DMS114 treated with DMSO at 0.1 percent for 48 hours (cell line): ENCODE results near the gene TEAD3.

ENCODE experiments used
- DNase-seq: peaks from one replicate; lab custom pipeline; 2025; ENCODE audit not compliant: unreplicated experiment; lab: John Stamatoyannopoulos, UW

Gene TEAD3

DNA sequence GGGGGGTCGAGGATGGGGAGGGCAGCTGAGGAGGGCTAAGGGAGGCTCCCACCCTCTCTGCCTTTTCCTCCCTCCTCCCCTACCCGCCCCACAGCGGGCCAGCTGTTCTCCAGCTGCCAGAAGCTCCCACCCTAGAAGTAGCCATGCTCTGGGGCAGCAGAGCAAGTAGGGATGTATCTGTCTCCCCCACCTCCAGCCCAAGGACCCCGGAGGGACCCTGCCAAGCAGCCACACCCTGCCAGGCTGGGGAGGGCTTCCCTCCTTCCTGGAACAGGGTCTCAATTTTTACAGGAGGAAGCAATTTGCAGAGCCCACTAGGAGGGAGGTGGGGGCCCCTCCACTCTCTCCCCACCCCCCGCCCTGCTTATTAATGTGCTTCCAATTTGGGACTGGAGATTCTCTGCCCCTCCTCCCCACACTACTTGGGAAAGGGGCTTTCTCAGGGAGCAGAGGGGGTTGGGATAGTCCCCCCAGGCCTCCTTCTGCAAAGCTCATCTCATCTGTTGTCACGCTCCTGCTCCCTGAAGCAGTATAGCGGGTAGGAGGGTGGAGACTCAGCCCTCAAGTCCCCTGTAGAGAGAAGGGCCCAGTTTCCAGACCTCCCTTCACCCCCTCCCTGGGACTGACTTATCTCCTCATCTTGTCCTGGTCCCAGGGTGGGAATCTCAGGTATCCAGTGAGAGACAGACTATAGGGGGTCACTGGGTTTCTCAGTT lies 4.5 kb downstream of the TEAD3 start:
- no peak for DNase-seq

GRCh38 chr6:35491558-35492257 lies 5.2 kb downstream of the TEAD3 start:
- no peak for DNase-seq

DNA sequence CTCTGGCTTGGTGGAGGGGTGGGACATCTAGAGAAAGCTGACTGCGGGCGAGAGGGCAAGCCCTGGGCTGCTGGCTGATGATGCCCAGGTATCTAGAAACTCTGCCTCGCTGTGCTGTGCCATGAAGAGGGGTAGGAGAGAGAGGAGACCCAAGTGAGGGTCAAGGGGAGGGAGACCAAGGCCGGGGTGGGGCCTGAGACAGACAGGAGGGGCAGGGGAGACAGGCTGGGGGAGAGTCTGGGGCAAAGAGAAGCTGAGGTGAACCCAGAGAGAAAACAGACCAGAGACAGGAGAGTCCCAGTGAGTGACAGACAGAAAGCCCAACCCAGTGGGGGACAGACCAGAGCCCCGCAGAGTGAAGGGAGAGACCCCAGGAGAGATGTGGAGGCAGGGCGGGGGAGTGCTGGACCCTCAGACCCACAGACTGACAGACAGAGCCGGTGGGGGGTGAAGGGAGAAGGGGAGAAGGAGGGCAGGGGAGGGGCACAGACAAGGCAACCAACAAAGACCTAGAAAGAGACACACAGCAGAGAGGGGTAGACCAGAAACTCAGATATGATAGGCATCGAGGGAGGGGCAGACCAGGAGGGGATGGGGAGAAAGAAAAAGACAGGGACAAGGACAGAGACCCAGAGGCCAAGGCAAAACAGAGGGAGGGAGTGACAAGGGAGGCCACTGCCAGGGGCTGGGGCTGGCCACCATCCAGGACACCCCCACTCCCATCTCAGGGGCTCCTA lies 5.9 kb downstream of the TEAD3 start:
- no peak for DNase-seq

DNA sequence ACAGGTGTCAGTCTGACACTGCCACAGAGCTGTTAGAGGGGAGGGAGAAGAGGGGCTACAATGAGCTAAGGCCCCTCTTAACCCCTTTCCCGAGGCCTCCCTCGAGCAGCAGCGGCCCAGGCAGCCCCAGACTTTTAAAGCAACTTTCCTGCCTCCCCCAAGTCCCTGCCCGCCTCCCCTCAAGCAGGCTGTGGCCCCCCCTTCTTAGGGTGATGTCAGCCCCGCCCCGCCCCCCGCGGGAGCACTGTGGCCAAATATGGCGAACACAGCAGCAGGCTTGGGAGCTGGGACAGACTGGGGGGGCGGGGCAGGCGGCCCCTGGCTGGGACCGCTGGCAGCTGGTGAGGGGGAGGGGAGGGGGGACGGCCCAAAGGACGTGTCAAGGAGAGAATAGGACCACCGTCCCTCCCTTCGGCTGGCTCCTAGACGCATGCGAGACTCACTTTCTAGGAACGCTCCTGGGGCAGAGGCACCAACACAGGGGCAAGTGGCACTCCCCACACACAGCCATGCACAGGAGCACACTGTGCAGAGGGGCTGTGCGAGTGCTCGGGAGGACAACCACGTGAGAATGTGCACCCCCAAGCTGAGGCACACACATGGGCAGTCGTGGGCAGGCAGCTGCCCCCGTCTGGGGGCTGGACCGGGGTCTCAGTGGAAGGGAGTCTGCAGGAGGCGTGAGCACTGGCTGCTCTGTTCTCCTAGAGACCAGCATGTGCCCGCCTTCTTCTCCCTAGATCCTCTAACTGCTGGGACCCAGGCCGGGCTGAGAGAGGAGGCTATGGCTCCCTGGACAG lies 6.7 kb downstream of the TEAD3 start:
- DNase-seq, result no peak

DNA sequence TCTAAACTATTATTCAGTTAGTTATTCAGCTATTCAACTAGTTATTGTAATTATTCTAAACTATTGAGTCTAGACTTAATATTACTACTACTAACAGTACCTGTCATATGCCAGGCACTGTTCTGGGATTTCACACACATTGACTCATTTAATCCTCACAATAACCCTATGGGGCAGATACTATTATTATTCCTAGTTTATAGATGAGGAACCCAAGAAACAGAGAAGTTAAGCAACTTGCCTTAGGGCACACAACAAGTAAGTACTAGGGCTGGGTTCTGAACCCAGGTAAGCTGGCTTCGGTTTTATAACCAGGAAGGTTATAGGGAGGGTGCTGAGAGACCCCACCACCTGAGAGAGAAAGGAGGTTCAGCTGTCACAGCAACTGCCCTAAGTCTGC lies 7.8 kb downstream of the TEAD3 start:
- DNase-seq, result no peak

GRCh38 chr6:35488517-35488862 lies 8.4 kb downstream of the TEAD3 start:
- no peak for DNase-seq

- no peak for DNase-seq
These were observed 9.0 kb downstream of the TEAD3 start for GRCh38 chr6:35487658-35488516.

GRCh38 chr6:35486005-35486925 lies 10.6 kb downstream of the TEAD3 start:
- DNase-seq, result no peak

- no peak for DNase-seq
These were observed 11.4 kb downstream of the TEAD3 start for GRCh38 chr6:35485402-35485877.

GRCh38 chr6:35484921-35485392 lies 11.9 kb downstream of the TEAD3 start:
- DNase-seq, result no peak

- no peak for DNase-seq
These were observed 12.8 kb downstream of the TEAD3 start for GRCh38 chr6:35483893-35484645.

GRCh38 chr6:35483490-35483889 lies 13.4 kb downstream of the TEAD3 start:
- DNase-seq, result no peak

DNA sequence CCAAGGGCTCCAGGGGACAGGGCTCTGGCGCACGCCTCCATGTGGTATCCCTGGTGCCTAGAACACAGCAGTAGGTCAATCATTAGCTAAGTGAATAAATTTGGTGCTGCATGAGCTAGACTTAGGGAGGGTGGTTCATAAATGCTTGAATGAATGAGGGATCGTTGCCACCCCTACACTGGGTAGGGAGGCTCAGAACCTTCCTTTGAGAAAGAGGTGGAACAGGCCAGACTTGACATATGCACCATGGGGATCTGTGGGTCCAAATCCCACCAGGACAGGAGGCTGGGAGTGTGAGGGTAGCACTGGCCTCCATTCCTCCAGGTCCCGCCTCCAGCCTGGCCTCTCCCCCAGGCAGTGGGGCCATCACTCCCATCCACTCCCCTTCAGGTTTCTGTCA lies 13.8 kb downstream of the TEAD3 start:
- no peak for DNase-seq

- DNase-seq, result no peak
These were observed 15.7 kb downstream of the TEAD3 start for GRCh38 chr6:35481226-35481625.

GRCh38 chr6:35480176-35480575 lies 16.7 kb downstream of the TEAD3 start:
- DNase-seq, result no peak

DNA sequence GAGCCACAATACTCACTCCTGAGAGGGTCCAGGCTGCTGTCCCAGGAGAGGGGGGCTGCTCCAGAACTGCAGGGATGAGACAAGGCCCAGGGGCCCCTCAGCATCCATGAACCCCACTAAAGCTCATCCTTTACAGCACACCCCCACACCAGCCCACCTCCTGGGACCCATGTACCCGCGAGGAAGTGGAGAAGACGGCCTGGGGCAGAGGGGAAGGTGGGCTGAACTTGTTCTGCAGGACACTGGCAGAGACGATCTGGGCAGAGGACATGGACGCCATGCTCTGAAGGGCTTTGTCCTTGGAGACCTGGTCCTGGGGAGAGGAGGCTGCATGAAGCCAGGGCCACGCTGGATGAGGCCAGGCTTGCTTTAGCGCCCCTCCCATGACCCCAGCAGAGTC lies 18.6 kb downstream of the TEAD3 start:
- DNase-seq, result no peak

DNA sequence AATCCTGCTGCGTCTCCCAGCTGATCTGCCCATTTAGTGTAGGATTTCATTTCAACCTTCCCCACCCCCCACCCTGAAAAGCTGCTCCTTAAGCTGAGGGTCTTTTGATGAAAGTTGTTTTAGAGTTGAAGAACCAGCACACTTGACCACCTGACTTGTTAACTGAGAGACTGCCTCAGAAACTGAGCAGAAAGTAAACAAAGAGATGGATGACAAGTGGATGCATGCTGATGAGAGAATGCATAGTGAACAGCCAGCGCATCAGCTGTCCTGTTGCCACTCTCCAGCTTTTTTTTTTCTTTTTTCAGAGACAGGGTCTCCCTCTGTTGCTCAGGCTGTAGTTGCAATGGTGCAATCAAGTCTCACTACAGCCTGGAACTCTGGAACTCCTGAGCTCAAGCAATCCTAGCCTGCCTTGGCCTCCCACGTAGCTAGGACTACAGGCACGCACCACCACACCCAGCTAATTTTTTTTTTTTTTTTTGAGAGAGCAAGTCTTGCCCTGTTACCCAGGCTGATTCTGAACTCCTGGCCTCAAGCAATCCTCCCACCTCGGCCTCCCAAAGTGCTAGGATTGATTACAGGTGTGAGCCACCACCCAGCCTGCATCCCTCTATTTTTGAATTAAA lies 19.2 kb downstream of the TEAD3 start:
- no peak for DNase-seq

GRCh38 chr6:35477028-35477427 lies 19.9 kb downstream of the TEAD3 start:
- DNase-seq, result no peak
